Measurements from ENCODE around the gene ATP6V0E1. TPM values are rescaled to one million over a fixed set of nuclear protein-coding genes. Genes with fewer than 3 reads are reported as not detected.

Gene ATP6V0E1
- total and polyA plus RNA-seq, 2 of the 4 experiments (the other 2 are of a cell fraction), result 258 to 277 TPM

DNA sequence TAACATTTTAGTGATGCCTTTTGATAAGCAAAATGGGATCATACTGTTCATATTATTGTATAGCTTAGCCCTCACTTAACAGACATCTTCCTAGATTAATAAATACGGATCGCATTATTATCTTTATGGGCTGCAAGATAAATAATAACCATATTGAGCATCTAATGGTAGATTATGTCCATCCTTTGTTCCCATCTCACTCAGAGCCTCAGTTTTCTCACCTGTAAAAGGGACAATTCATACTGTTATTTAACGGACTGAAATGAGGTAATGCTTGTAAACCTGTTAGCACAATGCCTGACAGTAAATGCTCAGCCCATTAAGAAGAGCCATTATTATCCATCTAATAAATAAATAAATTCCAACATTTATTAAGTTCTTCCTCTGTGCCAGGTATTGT lies 27.3 kb upstream of the ATP6V0E1 start:
- POLR2A ChIA-PET (ENCODE audit: unreplicated experiment), result no interaction called here

More for the DNA sequence above, 27.3 kb upstream of the ATP6V0E1 start:
- no peak overlapping the region for H3K4me2 ChIP-seq (ENCODE audit: low read depth, low read length)
- H3K9me3 ChIP-seq (ENCODE audit: control insufficient read depth, insufficient read depth, low read length), result no peaks in the 10 kb centered on the region
- H3K79me1 ChIP-seq (ENCODE audit: low read depth in 1 of 2, low read length in 2 of 2), result peaks cover 24 to 50% of the 10 kb centered on the region in 2 experiments
- H3K18ac ChIP-seq (ENCODE audit: low read depth, low read length), result peak overlapping the region; percentile 38; the same call in 1 of the 2 replicates
- H3K56ac ChIP-seq (ENCODE audit: extremely low read depth, insufficient read depth, low read length), result peak overlapping the region; percentile 8; the same call in 1 of the 2 replicates
- H3K9me1 ChIP-seq (ENCODE audit: insufficient read depth, low read length), result peaks cover 16% of the 10 kb centered on the region
- peak overlapping the region; percentile 87; the same call in 1 of the 2 replicates for H2BK20ac ChIP-seq (ENCODE audit: low read depth, low read length)
- peak overlapping the region; percentile 99 for H3K4ac ChIP-seq (ENCODE audit: low read depth, low read length)
- peak overlapping the region; percentile 36 for H3K27ac ChIP-seq (ENCODE audit: insufficient read depth, low read length)
- peak overlapping the region; percentile 98 for H2BK120ac ChIP-seq (ENCODE audit: low read depth, low read length)
- H2BK5ac ChIP-seq (ENCODE audit: low read depth, low read length, poor library complexity, severe bottlenecking), result peak overlapping the region; percentile 99
- no CpG with 5 or more reads among the region's 3 CpGs for WGBS, 2 experiments (ENCODE audit: extremely low coverage in 2 of 2, insufficient read length in 1 of 2)
- H3K23ac ChIP-seq (ENCODE audit: low read depth, low read length), result peak overlapping the region; percentile 64; the same call in 1 of the 2 replicates
- H3K4me1 ChIP-seq (ENCODE audit: control insufficient read depth, insufficient read depth, low read length), result peaks cover 26% of the 10 kb centered on the region
- no peak overlapping the region for H2AFZ ChIP-seq (replicated peaks; ENCODE audit: low read length, poor library complexity)
- no peak overlapping the region for H3K4me3 ChIP-seq (ENCODE audit: insufficient read depth, low read depth, low read length)
- no peak overlapping the region for H2AK9ac ChIP-seq (replicated peaks; ENCODE audit: low read depth, low read length, poor library complexity)
- TF ChIP-seq CEBPB (IDR thresholded peaks at IDR 0.05; ENCODE audit: low read depth, low read length) (no peak), FOS (IDR thresholded peaks at IDR 0.05; ENCODE audit: low read depth, low read length) (no peak), CHD1 (IDR thresholded peaks at IDR 0.05; ENCODE audit: low read depth, low read length) (no peak), RAD21 (IDR thresholded peaks at IDR 0.05; ENCODE audit: low read length) (no peak)
- peak overlapping the region; percentile 86 for H2AK5ac ChIP-seq (ENCODE audit: low read depth, low read length)
- intact Hi-C loops (cut with micrococcal nuclease), result no loop called here
- CTCF ChIA-PET, result no interaction called here
- H4K91ac ChIP-seq (ENCODE audit: insufficient read depth, low read depth, low read length), result peak overlapping the region; percentile 81
- ATAC-seq (ENCODE audit: low read depth) (no peak), DNase-seq (no peak)
- no peak overlapping the region for H3K9ac ChIP-seq (ENCODE audit: low read depth, low read length)
- in situ Hi-C loops (cut with MboI; ENCODE audit: low sequenced_read_pairs), result no loop called here
- peak overlapping the region; percentile 73 to 81 for H4K8ac ChIP-seq (ENCODE audit: low read depth in 2 of 2, low read length in 2 of 2)
- peak overlapping the region; percentile 92 for H2BK15ac ChIP-seq (ENCODE audit: low read depth, low read length)
- H3K27me3 ChIP-seq (ENCODE audit: control insufficient read depth, insufficient read depth, low read length), result no peaks in the 10 kb centered on the region
- H4K5ac ChIP-seq (ENCODE audit: low read depth, low read length), result no peak overlapping the region
- dilution Hi-C loops (cut with HindIII; ENCODE audit: low sequenced_read_pairs, unreplicated experiment), result no loop called here
- no peak overlapping the region; the same call in 1 of the 2 replicates for H3K14ac ChIP-seq (replicated peaks; ENCODE audit: low read depth, low read length)
- BruUV-seq (replicated peaks), result no TSS peak
- H4K20me1 ChIP-seq (ENCODE audit: insufficient read depth, low read length), result no peaks in the 10 kb centered on the region
- peaks cover 7% of the 10 kb centered on the region for H3K36me3 ChIP-seq (ENCODE audit: control insufficient read depth, insufficient read depth, low read length)
